Loucy (cell line): Measurements from ENCODE around the gene TYW5.

Source experiments
- H2AFZ ChIP-seq: fragments of 200-600 bp; sonication (generic); 2 replicates; pipeline ENCODE4 v1.6.0; 2016; ENCODE audit warnings: antibody characterized with exemption, mild to moderate bottlenecking, low read length, moderate library complexity
- H3F3A ChIP-seq: fragments of 200-600 bp; 2 replicates; pipeline ENCODE4 v1.6.0; 2016; ENCODE audit warnings: antibody characterized with exemption, low read depth, mild to moderate bottlenecking
- H3K27me3 ChIP-seq: fragments of 200-600 bp; sonication (generic); 2 replicates; pipeline ENCODE4 v1.6.1; 2014; ENCODE audit warnings: low read length, mild to moderate bottlenecking; ENCODE audit not compliant: insufficient read depth, poor library complexity, severe bottlenecking
- H3K36me3 ChIP-seq: fragments of 200-600 bp; sonication (generic); 2 replicates; pipeline ENCODE4 v1.6.1; 2016; ENCODE audit warnings: low read length; ENCODE audit not compliant: insufficient read depth
- H3K4me1 ChIP-seq: fragments of 200-600 bp; sonication (generic); 2 replicates; pipeline ENCODE4 v1.5.1; 2014; ENCODE audit warnings: low read length, mild to moderate bottlenecking; ENCODE audit not compliant: insufficient read depth, poor library complexity, severe bottlenecking
- H3K4me2 ChIP-seq: fragments of 200-600 bp; sonication (generic); 2 replicates; pipeline ENCODE4 v1.6.0; 2014; ENCODE audit warnings: antibody characterized with exemption, low read length, low read depth, mild to moderate bottlenecking; ENCODE audit not compliant: poor library complexity, severe bottlenecking
- H3K4me3 ChIP-seq: fragments of 200-600 bp; sonication (generic); 2 replicates; pipeline ENCODE4 v1.5.1; 2014; ENCODE audit warnings: low read length, mild to moderate bottlenecking, mixed read lengths; ENCODE audit not compliant: poor library complexity, severe bottlenecking
- H3K79me2 ChIP-seq: fragments of 200-600 bp; sonication (generic); 2 replicates; pipeline ENCODE4 v1.6.1; 2014; ENCODE audit warnings: low read length; ENCODE audit not compliant: insufficient read depth
- H3K9ac ChIP-seq: fragments of 200-600 bp; sonication (generic); 2 replicates; pipeline ENCODE4 v1.6.0; 2014; ENCODE audit warnings: mild to moderate bottlenecking, low read depth, low read length, moderate library complexity; ENCODE audit not compliant: poor library complexity, severe bottlenecking
- H3K9me2 ChIP-seq: fragments of 200-600 bp; sonication (generic); replicated peaks from 2 replicates; pipeline ENCODE4 v1.6.1; 2016; ENCODE audit warnings: low read depth, low read length, mixed read lengths
- H3K9me3 ChIP-seq: fragments of 200-600 bp; sonication (generic); 2 replicates; pipeline ENCODE4 v1.6.1; 2014; ENCODE audit warnings: mild to moderate bottlenecking, antibody characterized with exemption, low read length, low read depth; ENCODE audit not compliant: insufficient read depth
- H4K20me1 ChIP-seq: fragments of 200-600 bp; sonication (generic); 2 replicates; pipeline ENCODE4 v1.6.0; 2014; ENCODE audit warnings: antibody characterized with exemption, low read length, mild to moderate bottlenecking; ENCODE audit not compliant: insufficient read depth, poor library complexity, severe bottlenecking
- CTCF ChIP-seq: fragments of 200-600 bp; sonication (generic); conservative IDR thresholded peaks from 2 replicates; pipeline ENCODE4 v1.5.1; 2014; ENCODE audit warnings: mild to moderate bottlenecking, antibody characterized with exemption, low read length
- EZH2phosphoT487 ChIP-seq: fragments of 200-600 bp; IDR thresholded peaks from 2 replicates; pipeline ENCODE4 v1.6.1; 2018; ENCODE audit warnings: antibody characterized with exemption, mild to moderate bottlenecking, moderate library complexity, borderline replicate concordance

The TYW5 gene

DNA sequence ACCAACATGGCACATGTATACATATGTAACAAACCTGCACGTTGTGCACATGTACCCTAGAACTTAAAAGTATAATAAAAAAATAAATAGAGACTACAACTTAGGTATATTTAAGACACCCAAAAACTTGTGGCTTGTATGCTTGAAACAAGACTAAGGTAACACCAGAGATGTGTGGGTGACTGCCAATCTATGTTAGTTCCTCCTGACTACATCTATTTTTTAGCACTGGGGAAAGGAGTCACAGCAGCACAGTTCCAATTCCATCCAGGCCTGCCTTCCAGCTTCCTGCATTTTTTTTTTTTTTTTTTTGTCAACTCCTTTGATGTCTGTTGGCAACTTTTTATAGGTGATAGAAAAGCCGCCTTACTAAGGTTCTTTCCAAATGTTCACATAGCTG, 26.0 kb downstream of the TYW5 start:
- Histone ChIP-seq H3K27me3 (no peaks in the 10 kb centered on the region), H3K9me2 (no peaks in the 10 kb centered on the region), H3K4me2 (no peak overlapping the region), H2AFZ (no peak overlapping the region), H3F3A (no peaks in the 10 kb centered on the region; the same call in 1 of the 2 replicates), H3K9me3 (no peaks in the 10 kb centered on the region), H3K36me3 (peaks cover 59% of the 10 kb centered on the region; the same call in 1 of the 2 replicates), H3K4me1 (no peaks in the 10 kb centered on the region), H3K79me2 (peaks cover 29% of the 10 kb centered on the region), H3K4me3 (no peak overlapping the region), H3K9ac (no peak overlapping the region), H4K20me1 (peaks cover 29% of the 10 kb centered on the region)
- TF ChIP-seq EZH2phosphoT487, result no peak
- no peak for TF ChIP-seq CTCF

- Histone ChIP-seq H4K20me1 (peaks cover 34% of the 10 kb centered on the region), H2AFZ (no peak overlapping the region), H3K4me3 (no peak overlapping the region), H3K9ac (no peak overlapping the region), H3K9me2 (no peaks in the 10 kb centered on the region), H3F3A (no peaks in the 10 kb centered on the region; the same call in 1 of the 2 replicates), H3K27me3 (no peaks in the 10 kb centered on the region), H3K4me2 (no peak overlapping the region), H3K79me2 (peaks cover 35% of the 10 kb centered on the region), H3K4me1 (peaks cover 2% of the 10 kb centered on the region), H3K9me3 (no peaks in the 10 kb centered on the region), H3K36me3 (peaks cover 59% of the 10 kb centered on the region; the same call in 1 of the 2 replicates)
- no peak for TF ChIP-seq CTCF
- TF ChIP-seq EZH2phosphoT487, result no peak
These were observed 26.7 kb downstream of the TYW5 start for GRCh38 chr2:199928626-199929025.

DNA sequence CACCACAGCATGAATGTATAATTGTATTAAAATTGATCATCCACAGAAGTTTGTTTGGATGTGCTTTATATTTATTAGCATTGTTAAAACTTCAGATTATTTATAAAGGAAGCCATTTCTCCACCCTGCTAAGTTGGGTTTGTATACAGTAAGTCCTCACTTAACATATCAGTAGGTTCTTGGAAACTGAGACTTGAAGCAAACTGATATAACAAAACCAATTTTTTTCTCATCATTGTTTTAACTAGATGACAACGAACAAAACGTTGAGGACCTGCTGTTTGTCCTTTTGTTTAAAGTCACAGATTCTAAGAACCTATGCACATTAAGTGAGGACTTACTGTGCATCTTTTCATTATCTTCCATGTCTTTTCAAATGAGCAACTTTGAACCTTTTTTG, 27.1 kb downstream of the TYW5 start:
- H3F3A ChIP-seq, result no peaks in the 10 kb centered on the region; the same call in 1 of the 2 replicates
- no peak overlapping the region for H3K4me3 ChIP-seq
- H3K27me3 ChIP-seq, result no peaks in the 10 kb centered on the region
- no peaks in the 10 kb centered on the region for H3K9me2 ChIP-seq
- no peak overlapping the region for H2AFZ ChIP-seq
- H3K36me3 ChIP-seq, result peaks cover 58% of the 10 kb centered on the region; the same call in 1 of the 2 replicates
- peaks cover 38% of the 10 kb centered on the region for H4K20me1 ChIP-seq
- H3K4me2 ChIP-seq, result no peak overlapping the region
- TF ChIP-seq EZH2phosphoT487, result no peak
- TF ChIP-seq CTCF, result no peak
- no peak overlapping the region for H3K9ac ChIP-seq
- no peaks in the 10 kb centered on the region for H3K9me3 ChIP-seq
- H3K79me2 ChIP-seq, result peaks cover 39% of the 10 kb centered on the region
- peaks cover 5% of the 10 kb centered on the region for H3K4me1 ChIP-seq
